Spleen (tissue), 11 donors: ENCODE measurements around the gene HSD11B1L. TPM values are rescaled to one million over a fixed set of nuclear protein-coding genes. Genes with fewer than 3 reads are reported as not detected.

Source experiments
- DNase-seq: peaks from one replicate; pipeline ENCODE4 v3.0.0-alpha.2; 2020
- H3K27ac ChIP-seq, 8 donors: fragments of 200-600 bp; sonication (generic) in 7 of 8; 1 replicate in 4 of 8; 2 replicates in 4 of 8; pipeline versions ENCODE4 v1.5.0 to v1.8.0; 2016 to 2021; ENCODE audit warnings: inconsistent platforms in 4 of 8, mild to moderate bottlenecking in 4 of 8, moderate library complexity in 1 of 8
- H3K27me3 ChIP-seq, 7 donors: fragments of 200-600 bp; sonication (generic) in 6 of 7; replicated peaks in 1 of 7; 1 replicate in 4 of 7; 2 replicates in 3 of 7; pipeline versions ENCODE4 v1.5.0 to v1.8.0; 2016 to 2021; ENCODE audit warnings: inconsistent platforms in 3 of 7, mild to moderate bottlenecking in 1 of 7
- H3K36me3 ChIP-seq, 6 donors: fragments of 200-600 bp; sonication (generic) in 5 of 6; 1 replicate in 4 of 6; 2 replicates in 2 of 6; pipeline versions ENCODE4 v1.5.0 to v1.8.0; 2016 to 2021; ENCODE audit warnings: inconsistent platforms in 2 of 6
- H3K4me1 ChIP-seq, 6 donors: fragments of 200-600 bp; sonication (generic) in 5 of 6; 1 replicate in 3 of 6; 2 replicates in 3 of 6; pipeline versions ENCODE4 v1.5.0 to v1.8.0; 2016 to 2021; ENCODE audit warnings: inconsistent platforms in 3 of 6
- H3K4me3 ChIP-seq, 8 donors: fragments of 200-600 bp; sonication (generic) in 7 of 8; 1 replicate in 4 of 8; 2 replicates in 4 of 8; pipeline versions ENCODE4 v1.5.0 to v1.8.0; 2016 to 2021; ENCODE audit warnings: inconsistent platforms in 4 of 8, mild to moderate bottlenecking in 4 of 8, moderate library complexity in 2 of 8
- H3K9me3 ChIP-seq, 8 donors: fragments of 200-600 bp; sonication (generic) in 7 of 8; 1 replicate in 4 of 8; 2 replicates in 4 of 8; pipeline versions ENCODE4 v1.5.0 to v1.8.0; 2016 to 2021; ENCODE audit warnings: inconsistent platforms in 4 of 8
- POLR2A ChIP-seq, 3 donors: fragments of 450-650 bp; IDR thresholded peaks; one replicate each; pipeline ENCODE4 v1.5.1; 2017; ENCODE audit warnings: antibody characterized with exemption in 3 of 3, mild to moderate bottlenecking in 1 of 3
- POLR2AphosphoS5 ChIP-seq, 3 donors: sonication (generic); formaldehyde crosslinking; IDR thresholded peaks; one replicate each; pipeline ENCODE4 v1.5.1; 2017; ENCODE audit warnings: antibody characterized with exemption in 3 of 3
- WGBS, 5 donors: extraction: QIAGEN DNeasy Blood & Tissue Kit in 3 of 5; methylation state at CpG; one replicate each; pipeline versions ENCODE4 v1.1.5 to v1.1.7; 2013 to 2018; 5-methylcytosine and 5-hydroxymethylcytosine counted together
- intact Hi-C: fragments of 100-400 bp; cut with DNase I; formaldehyde crosslinking; loops from one replicate; pipeline ENCODE4 v1.15.0; 2023; ENCODE audit warnings: low total_unique reads
- polyA plus RNA-seq, 3 donors: library from polyadenylated mRNA; stranded (reverse); fragments of 200-250 nt; gene quantifications; one replicate each; pipeline ENCODE4 v1.2.1, GENCODE V29; 2013
- total RNA-seq, 7 donors: library from RNA; depleted of rRNA in 3 of 7; stranded (reverse); fragments of >200 nt in 3 of 7; fragmentation: NEBNext Ultra II Directional in 4 of 7; extraction: Animal tissue kit (Norgen Biotek cat#: 25700) in 4 of 7; gene quantifications; one replicate each; pipeline versions ENCODE4 v1.1.0 to v1.2.1, GENCODE V29; 2016 to 2021
- TF ChIP-seq, protein P1 (sequence below), 11 experiments: fragments of 200-600 bp in 7 of 11; fragments of 450-650 bp in 4 of 11; sonication (generic) in 4 of 11; IDR thresholded peaks in 8 of 11; conservative IDR thresholded peaks in 3 of 11; 1 replicate in 7 of 11; 2 replicates in 4 of 11; pipeline versions ENCODE4 v1.4.0 to v1.8.0; 2016 to 2021; ENCODE audit warnings: antibody characterized with exemption in 11 of 11, inconsistent platforms in 4 of 11, mild to moderate bottlenecking in 1 of 11
- donor health status: healthy with polysubstance abuse.
- donor health status: DM: no; HTN: no; CAD: no; lungs with moderate emphysema.
- donor health status: DM: no; HTN: no; CAD: no.
- donor health status: Bipolar disorder and iron deficiency.
- donor health status: healthy.
- donor health status: DM: no; HTN: no; CAD: no.
- donor health status: DM: yes; HTN: yes; CAD: no.

Gene HSD11B1L
- total and polyA plus RNA-seq, 10 donors, result 1.9 to 8.8 (median 3.6) TPM

- Histone ChIP-seq H3K4me3 (no peak overlapping the region), H3K9me3 (no peaks in the 10 kb centered on the region), H3K4me1 (no peaks in the 10 kb centered on the region), H3K27me3 (no peaks in the 10 kb centered on the region), H3K27ac (no peak overlapping the region), H3K36me3 (peaks cover 3 to 96% (median 82%) of the 10 kb centered on the region in 6 donors)
- 88 to 95% (median 90%) methylated on average over 16 of the region's 16 CpGs for WGBS, 5 donors
- intact Hi-C loops, result no loop called here
- DNase-seq, result no peak
- peak in 2 of 3 donors; percentile 22 to 53 for TF ChIP-seq POLR2AphosphoS5 (IDR thresholded peaks at IDR 0.05)
- TF ChIP-seq, protein P1, sequence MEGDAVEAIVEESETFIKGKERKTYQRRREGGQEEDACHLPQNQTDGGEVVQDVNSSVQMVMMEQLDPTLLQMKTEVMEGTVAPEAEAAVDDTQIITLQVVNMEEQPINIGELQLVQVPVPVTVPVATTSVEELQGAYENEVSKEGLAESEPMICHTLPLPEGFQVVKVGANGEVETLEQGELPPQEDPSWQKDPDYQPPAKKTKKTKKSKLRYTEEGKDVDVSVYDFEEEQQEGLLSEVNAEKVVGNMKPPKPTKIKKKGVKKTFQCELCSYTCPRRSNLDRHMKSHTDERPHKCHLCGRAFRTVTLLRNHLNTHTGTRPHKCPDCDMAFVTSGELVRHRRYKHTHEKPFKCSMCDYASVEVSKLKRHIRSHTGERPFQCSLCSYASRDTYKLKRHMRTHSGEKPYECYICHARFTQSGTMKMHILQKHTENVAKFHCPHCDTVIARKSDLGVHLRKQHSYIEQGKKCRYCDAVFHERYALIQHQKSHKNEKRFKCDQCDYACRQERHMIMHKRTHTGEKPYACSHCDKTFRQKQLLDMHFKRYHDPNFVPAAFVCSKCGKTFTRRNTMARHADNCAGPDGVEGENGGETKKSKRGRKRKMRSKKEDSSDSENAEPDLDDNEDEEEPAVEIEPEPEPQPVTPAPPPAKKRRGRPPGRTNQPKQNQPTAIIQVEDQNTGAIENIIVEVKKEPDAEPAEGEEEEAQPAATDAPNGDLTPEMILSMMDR (IDR thresholded peaks at IDR 0.05 in 8 of 11, conservative IDR thresholded peaks at IDR 0.05 in 3 of 11), result no peak
Measured at GRCh38 chr19:5705552-5705951, 24.7 kb downstream of the HSD11B1L start.

GRCh38 chr19:5706876-5707573 lies 26.2 kb downstream of the HSD11B1L start:
- H3K36me3 ChIP-seq, result peaks cover 6 to 96% (median 88%) of the 10 kb centered on the region in 6 donors
- H3K27me3 ChIP-seq, result no peaks in the 10 kb centered on the region
- TF ChIP-seq POLR2AphosphoS5 (IDR thresholded peaks at IDR 0.05) (peak in 2 of 3 donors; percentile 1 to 47), POLR2A (IDR thresholded peaks at IDR 0.05) (no peak)
- H3K4me1 ChIP-seq, result no peaks in the 10 kb centered on the region
- no peaks in the 10 kb centered on the region for H3K9me3 ChIP-seq
- no peak overlapping the region for H3K4me3 ChIP-seq
- WGBS, 5 donors, result 93 to 96% (median 95%) methylated on average over 24 to 35 of the region's 35 CpGs
- intact Hi-C loops, result no loop called here
- no peak for DNase-seq
- no peak overlapping the region for H3K27ac ChIP-seq

DNA sequence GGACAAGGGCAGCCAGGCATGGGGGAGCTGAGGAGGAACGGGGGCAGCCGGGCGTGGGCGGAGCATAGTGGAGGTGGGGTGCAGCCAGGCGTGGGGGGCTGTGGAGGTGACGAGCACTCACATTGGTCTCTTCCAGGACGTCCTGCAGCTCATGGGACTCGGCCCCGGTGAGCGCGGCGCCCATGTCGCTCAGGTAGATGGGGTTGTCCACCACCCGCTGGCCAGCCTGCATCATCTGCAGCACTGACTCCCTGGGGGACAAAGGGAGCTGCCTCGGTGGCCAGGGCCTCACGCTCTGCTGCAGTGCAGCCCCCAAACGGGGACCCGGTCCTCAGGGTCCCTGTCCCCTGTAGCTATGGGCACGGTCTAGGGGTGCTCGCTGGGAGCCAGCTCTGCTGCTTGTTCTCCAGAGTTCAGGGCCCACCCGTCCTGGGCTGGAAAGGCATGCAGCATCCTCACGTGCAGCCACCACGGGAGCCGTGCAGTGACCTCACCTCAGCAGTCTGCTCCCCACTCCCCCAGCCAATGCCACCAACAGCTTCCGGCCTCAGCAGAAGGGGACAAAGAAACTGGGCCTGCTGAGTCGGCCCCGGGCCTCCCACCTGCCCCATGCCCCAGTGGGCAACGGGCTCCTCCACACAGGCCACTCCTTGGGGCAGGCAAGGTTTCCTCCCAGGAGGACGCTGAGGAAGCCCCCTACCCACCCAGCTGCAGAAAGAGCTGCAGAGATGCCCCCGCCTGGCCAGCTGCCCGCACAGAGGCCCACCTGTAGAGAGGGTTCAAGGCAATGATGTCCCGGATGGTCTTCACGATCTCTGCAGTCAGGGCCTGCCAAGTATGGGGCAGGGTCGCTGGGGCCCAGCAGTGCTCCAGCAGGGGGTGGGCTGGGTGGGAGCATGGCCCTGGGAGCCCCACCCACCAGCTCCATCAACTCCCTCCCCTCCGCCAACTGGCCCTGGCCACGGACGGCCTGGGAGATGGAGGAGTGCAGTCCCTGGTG lies 27.0 kb downstream of the HSD11B1L start:
- no peak for DNase-seq
- intact Hi-C loops, result no loop called here
- Histone ChIP-seq H3K27ac (no peak overlapping the region), H3K27me3 (no peaks in the 10 kb centered on the region), H3K36me3 (peaks cover 6 to 100% (median 96%) of the 10 kb centered on the region in 6 donors), H3K4me3 (no peak overlapping the region), H3K4me1 (no peaks in the 10 kb centered on the region), H3K9me3 (no peaks in the 10 kb centered on the region)
- WGBS, 5 donors, result 90 to 96% (median 96%) methylated on average over 29 to 37 of the region's 37 CpGs
- TF ChIP-seq POLR2AphosphoS5 (IDR thresholded peaks at IDR 0.05), result peak in 2 of 3 donors; percentile 1 to 32
- TF ChIP-seq, protein P1 (IDR thresholded peaks at IDR 0.05 in 8 of 11, conservative IDR thresholded peaks at IDR 0.05 in 3 of 11), result no peak
- TF ChIP-seq POLR2A (IDR thresholded peaks at IDR 0.05), result no peak

- Histone ChIP-seq H3K27ac (no peak overlapping the region), H3K36me3 (peaks cover 3 to 94% (median 83%) of the 10 kb centered on the region in 6 donors), H3K9me3 (no peaks in the 10 kb centered on the region), H3K4me1 (peaks cover 0 to 5% (median 0%) of the 10 kb centered on the region in 6 donors), H3K4me3 (no peak overlapping the region), H3K27me3 (no peaks in the 10 kb centered on the region)
- WGBS, 5 donors, result 92 to 97% (median 93%) methylated on average over 8 of the region's 8 CpGs
- DNase-seq, result no peak
- TF ChIP-seq, protein P1 (IDR thresholded peaks at IDR 0.05 in 8 of 11, conservative IDR thresholded peaks at IDR 0.05 in 3 of 11), result no peak
- TF ChIP-seq POLR2A (IDR thresholded peaks at IDR 0.05) (no peak), POLR2AphosphoS5 (IDR thresholded peaks at IDR 0.05) (peak; percentile 11 to 53 (median 25))
- intact Hi-C loops, result no loop called here
Measured at GRCh38 chr19:5711025-5711424, 30.2 kb downstream of the HSD11B1L start.
